Measurements from ENCODE around the gene CALCR. TPM values are rescaled to one million over a fixed set of nuclear protein-coding genes. Genes with fewer than 3 reads are reported as not detected.
"Not testable (repeated sequence)": the region's sequence is repeated elsewhere in the genome, so short reads cannot be mapped to it uniquely, and the experiment has no call there.

Gene CALCR
- total RNA-seq, 2 experiments from 2014 or later = not detected

GRCh38 chr7:93547716-93548115 lies 26.8 kb downstream of the CALCR start:
- POLR2A ChIA-PET = no interaction called here
- Mint-ChIP-seq H3K4me3 (no peak overlapping the region), H3K27me3 (peaks cover 8% of the 10 kb centered on the region), H3K36me3 (no peaks in the 10 kb centered on the region), H3K4me1 (no peaks in the 10 kb centered on the region), H3K27ac (no peak overlapping the region), H3K9me3 (no peaks in the 10 kb centered on the region)
- DNase-seq (no peak), ATAC-seq (ENCODE audit: low read depth) (no peak)

- Mint-ChIP-seq H3K27me3 (peaks cover 4% of the 10 kb centered on the region), H3K4me3 (no peak overlapping the region), H3K9me3 (no peaks in the 10 kb centered on the region), H3K4me1 (no peaks in the 10 kb centered on the region), H3K27ac (no peak overlapping the region), H3K36me3 (no peaks in the 10 kb centered on the region)
- DNase-seq (no peak), ATAC-seq (ENCODE audit: low read depth) (no peak)
- POLR2A ChIA-PET = no interaction called here
These were observed 29.8 kb downstream of the CALCR start for GRCh38 chr7:93544691-93545090.

GRCh38 chr7:93538061-93538460 lies 36.5 kb downstream of the CALCR start:
- Mint-ChIP-seq H3K36me3 (no peaks in the 10 kb centered on the region), H3K27me3 (no peaks in the 10 kb centered on the region), H3K4me1 (no peaks in the 10 kb centered on the region), H3K27ac (no peak overlapping the region), H3K9me3 (no peaks in the 10 kb centered on the region), H3K4me3 (no peak overlapping the region)
- DNase-seq (no peak), ATAC-seq (ENCODE audit: low read depth) (no peak)
- POLR2A ChIA-PET = no interaction called here

DNA sequence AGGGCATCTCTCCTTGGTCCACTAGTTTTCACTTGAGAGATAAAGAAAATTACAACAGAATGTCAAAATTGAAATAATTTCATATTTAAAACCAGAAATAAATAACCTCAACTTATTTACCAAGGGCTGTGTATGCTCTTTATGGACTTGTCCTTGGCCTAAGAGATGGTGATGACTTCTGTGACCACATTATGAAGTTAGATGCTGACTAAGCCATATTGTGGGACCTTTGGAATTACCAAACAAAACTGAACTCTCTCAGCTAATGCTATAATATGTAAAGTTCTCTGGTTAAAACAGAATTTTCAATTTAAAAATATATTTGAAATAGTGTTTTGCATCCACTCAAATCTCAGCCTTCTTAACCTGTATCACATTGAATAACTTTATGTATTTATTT lies 38.9 kb downstream of the CALCR start:
- Mint-ChIP-seq H3K9me3 (no peaks in the 10 kb centered on the region), H3K4me1 (no peaks in the 10 kb centered on the region), H3K36me3 (no peaks in the 10 kb centered on the region), H3K4me3 (no peak overlapping the region), H3K27me3 (no peaks in the 10 kb centered on the region), H3K27ac (no peak overlapping the region)
- no peak for ATAC-seq (ENCODE audit: low read depth)
- no peak for DNase-seq
- POLR2A ChIA-PET = no interaction called here

DNA sequence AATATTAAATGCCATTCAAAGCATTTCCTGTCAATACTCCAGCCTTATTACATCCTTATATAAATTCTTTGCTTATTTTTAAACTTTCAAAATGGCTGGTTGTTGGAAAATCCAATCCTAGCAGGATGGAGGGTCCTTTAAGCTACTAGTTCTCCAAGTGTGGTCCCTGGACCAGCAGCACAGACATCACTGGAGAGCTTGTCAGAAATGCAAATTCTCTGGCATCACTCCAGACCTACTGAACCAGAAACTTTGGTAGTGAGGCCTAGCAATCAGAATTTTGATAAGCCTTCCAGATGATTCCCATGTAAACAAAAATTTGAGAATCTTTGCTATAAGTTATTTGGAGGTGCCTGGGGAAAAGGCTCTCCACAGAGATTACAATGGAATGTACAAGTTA lies 43.8 kb downstream of the CALCR start:
- Mint-ChIP-seq H3K27me3 (no peaks in the 10 kb centered on the region), H3K36me3 (no peaks in the 10 kb centered on the region), H3K9me3 (no peaks in the 10 kb centered on the region), H3K4me1 (no peaks in the 10 kb centered on the region), H3K4me3 (no peak overlapping the region), H3K27ac (no peak overlapping the region)
- ATAC-seq (ENCODE audit: low read depth) (no peak), DNase-seq (no peak)
- POLR2A ChIA-PET = no interaction called here

GRCh38 chr7:93516834-93517233 lies 57.7 kb downstream of the CALCR start:
- Mint-ChIP-seq H3K36me3 (no peaks in the 10 kb centered on the region), H3K9me3 (no peaks in the 10 kb centered on the region), H3K4me3 (no peak overlapping the region), H3K27ac (no peak overlapping the region), H3K27me3 (peaks cover 3% of the 10 kb centered on the region), H3K4me1 (no peaks in the 10 kb centered on the region)
- POLR2A ChIA-PET = no interaction called here
- ATAC-seq (ENCODE audit: low read depth) (no peak), DNase-seq (no peak)

GRCh38 chr7:93515144-93515543 lies 59.4 kb downstream of the CALCR start:
- no peak for ATAC-seq (ENCODE audit: low read depth)
- Mint-ChIP-seq H3K4me3 (no peak overlapping the region), H3K9me3 (no peaks in the 10 kb centered on the region), H3K4me1 (no peaks in the 10 kb centered on the region), H3K27me3 (peaks cover 3% of the 10 kb centered on the region), H3K27ac (no peak overlapping the region), H3K36me3 (no peaks in the 10 kb centered on the region)
- no peak for DNase-seq
- POLR2A ChIA-PET = no interaction called here

DNA sequence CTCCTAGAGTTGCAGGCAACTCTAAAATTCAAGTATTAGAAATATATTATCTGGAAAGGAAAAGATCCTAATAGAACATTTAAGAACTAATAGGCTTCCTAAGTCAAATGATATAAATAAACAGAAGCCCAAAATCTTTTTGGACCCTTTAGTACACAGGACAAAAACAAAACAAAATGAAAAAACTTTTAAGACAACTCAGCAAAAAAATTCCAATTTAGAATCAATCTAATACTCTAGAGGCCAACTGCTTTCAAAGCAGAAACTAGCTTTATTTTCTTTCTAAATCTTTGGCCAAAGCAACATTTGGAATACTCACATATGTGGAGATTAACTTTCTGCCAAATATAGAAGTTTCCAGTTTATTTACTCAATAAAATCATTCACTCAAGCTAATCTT lies 65.2 kb downstream of the CALCR start:
- no peaks in the 10 kb centered on the region for H3K36me3 Mint-ChIP-seq
- ATAC-seq (ENCODE audit: low read depth) (no peak), DNase-seq (no peak)
- H3K27me3 Mint-ChIP-seq = no peaks in the 10 kb centered on the region
- no peak overlapping the region for H3K4me3 Mint-ChIP-seq
- H3K27ac Mint-ChIP-seq = no peak overlapping the region
- H3K4me1 Mint-ChIP-seq = no peaks in the 10 kb centered on the region
- H3K9me3 Mint-ChIP-seq = no peaks in the 10 kb centered on the region
- POLR2A ChIA-PET = no interaction called here

GRCh38 chr7:93503088-93503487 lies 71.4 kb downstream of the CALCR start:
- H3K36me3 Mint-ChIP-seq = no peaks in the 10 kb centered on the region
- no peaks in the 10 kb centered on the region for H3K27me3 Mint-ChIP-seq
- H3K4me1 Mint-ChIP-seq = no peaks in the 10 kb centered on the region
- no peak for ATAC-seq (ENCODE audit: low read depth)
- no peak overlapping the region for H3K4me3 Mint-ChIP-seq
- no peak for DNase-seq
- POLR2A ChIA-PET = no interaction called here
- no peak overlapping the region for H3K27ac Mint-ChIP-seq
- no peaks in the 10 kb centered on the region for H3K9me3 Mint-ChIP-seq

GRCh38 chr7:93491860-93492259 lies 82.7 kb downstream of the CALCR start:
- H3K4me1 Mint-ChIP-seq; ATAC-seq (ENCODE audit: low read depth); POLR2A ChIA-PET; H3K9me3 Mint-ChIP-seq; H3K27me3 Mint-ChIP-seq; DNase-seq; H3K36me3 Mint-ChIP-seq; H3K4me3 Mint-ChIP-seq; H3K27ac Mint-ChIP-seq: not testable (repeated sequence)

DNA sequence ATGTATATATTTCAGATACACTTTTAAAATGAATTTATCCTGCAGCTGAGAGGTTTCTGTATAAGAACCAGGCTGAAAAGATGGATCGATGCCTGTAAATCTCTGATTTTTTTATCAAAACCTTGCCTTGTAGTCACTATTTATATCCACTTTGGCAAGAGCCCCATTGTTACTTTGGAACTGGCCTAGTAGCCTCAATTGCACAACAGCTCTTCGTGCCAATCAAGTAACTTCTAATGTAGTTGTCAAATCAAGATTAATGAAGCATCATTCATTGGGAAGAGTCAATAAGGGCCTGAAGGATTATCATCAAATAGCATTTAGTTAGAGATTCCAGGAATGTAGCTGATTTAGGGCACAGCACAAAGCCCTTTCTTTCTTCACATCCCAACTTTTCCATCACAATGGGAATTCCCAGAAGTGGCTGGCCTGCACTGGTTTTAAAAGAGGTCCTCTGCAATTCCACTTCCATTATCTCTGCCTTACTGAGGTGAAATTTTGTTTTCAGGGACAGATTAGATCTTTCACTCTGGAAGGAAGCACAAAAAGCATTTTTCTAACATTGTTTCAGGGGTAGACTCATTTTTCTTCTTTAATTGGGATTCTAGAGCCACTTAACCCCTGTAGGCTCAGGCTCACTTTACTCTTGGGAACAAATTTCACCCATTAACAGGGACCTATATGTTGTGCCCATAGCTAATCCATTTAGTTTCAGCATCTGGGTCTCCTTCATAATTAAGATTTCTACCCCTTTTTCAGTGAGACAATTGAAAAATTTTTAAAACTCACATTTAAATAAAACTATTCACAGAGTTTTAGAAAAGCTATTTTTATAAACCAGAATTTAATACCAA lies 97.8 kb downstream of the CALCR start:
- H3K27ac Mint-ChIP-seq = no peak overlapping the region
- H3K4me1 Mint-ChIP-seq = no peaks in the 10 kb centered on the region
- no peaks in the 10 kb centered on the region for H3K36me3 Mint-ChIP-seq
- H3K9me3 Mint-ChIP-seq = no peaks in the 10 kb centered on the region
- no peak overlapping the region for H3K4me3 Mint-ChIP-seq
- POLR2A ChIA-PET = no interaction called here
- H3K27me3 Mint-ChIP-seq = peaks cover 2% of the 10 kb centered on the region
- ATAC-seq (ENCODE audit: low read depth) (no peak), DNase-seq (no peak)

DNA sequence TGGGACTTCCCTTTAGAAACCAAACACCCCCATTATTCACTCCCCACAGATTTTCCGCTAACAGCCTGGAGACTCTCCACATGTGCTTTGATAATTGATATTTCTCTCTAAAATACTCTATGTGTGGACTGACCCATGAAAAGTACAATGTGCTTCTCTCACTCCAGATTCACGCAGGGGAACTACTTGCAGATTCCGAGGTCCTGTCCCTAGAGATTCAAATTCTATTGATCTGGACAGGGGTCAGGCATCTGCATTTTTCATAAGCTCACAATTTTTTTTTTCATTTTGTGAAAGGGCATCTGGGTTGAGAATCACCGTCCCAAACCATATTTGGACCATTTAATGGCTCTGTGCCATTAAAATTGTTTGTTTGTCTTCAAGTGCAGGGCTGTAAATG lies 98.7 kb downstream of the CALCR start:
- ATAC-seq (ENCODE audit: low read depth) (no peak), DNase-seq (no peak)
- no peak overlapping the region for H3K27ac Mint-ChIP-seq
- no peaks in the 10 kb centered on the region for H3K9me3 Mint-ChIP-seq
- H3K27me3 Mint-ChIP-seq = peaks cover 2% of the 10 kb centered on the region
- POLR2A ChIA-PET = no interaction called here
- H3K4me1 Mint-ChIP-seq = no peaks in the 10 kb centered on the region
- no peak overlapping the region for H3K4me3 Mint-ChIP-seq
- no peaks in the 10 kb centered on the region for H3K36me3 Mint-ChIP-seq

DNA sequence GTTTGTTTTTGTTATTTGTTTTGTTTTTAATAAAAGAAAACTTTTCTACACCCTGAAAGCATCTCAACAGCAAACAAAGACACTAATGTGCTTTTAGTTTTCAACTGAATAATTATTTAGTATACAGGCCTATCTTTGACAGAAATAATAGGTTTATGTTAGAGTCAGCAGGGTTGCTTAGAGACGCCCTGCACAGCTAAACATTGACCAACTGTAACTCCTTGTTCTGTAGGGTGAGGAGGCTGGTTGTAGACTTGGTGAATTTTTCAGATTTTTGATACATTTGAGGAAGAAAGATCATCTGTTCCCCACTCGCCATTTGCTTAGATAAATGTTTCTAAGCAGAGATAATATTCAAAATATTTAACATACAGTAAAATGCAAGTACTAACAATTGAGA lies 103.1 kb downstream of the CALCR start:
- Mint-ChIP-seq H3K36me3 (no peaks in the 10 kb centered on the region), H3K4me1 (no peaks in the 10 kb centered on the region), H3K9me3 (no peaks in the 10 kb centered on the region), H3K27me3 (no peaks in the 10 kb centered on the region), H3K27ac (no peak overlapping the region), H3K4me3 (no peak overlapping the region)
- no peak for DNase-seq
- no peak for ATAC-seq (ENCODE audit: low read depth)
- POLR2A ChIA-PET = no interaction called here

- DNase-seq (no peak), ATAC-seq (ENCODE audit: low read depth) (no peak)
- H3K4me1 Mint-ChIP-seq = no peaks in the 10 kb centered on the region
- H3K27me3 Mint-ChIP-seq = no peaks in the 10 kb centered on the region
- no peak overlapping the region for H3K27ac Mint-ChIP-seq
- no peaks in the 10 kb centered on the region for H3K9me3 Mint-ChIP-seq
- H3K4me3 Mint-ChIP-seq = no peak overlapping the region
- no peaks in the 10 kb centered on the region for H3K36me3 Mint-ChIP-seq
- POLR2A ChIA-PET = no interaction called here
These were observed 110.8 kb downstream of the CALCR start for GRCh38 chr7:93463764-93464163.

DNA sequence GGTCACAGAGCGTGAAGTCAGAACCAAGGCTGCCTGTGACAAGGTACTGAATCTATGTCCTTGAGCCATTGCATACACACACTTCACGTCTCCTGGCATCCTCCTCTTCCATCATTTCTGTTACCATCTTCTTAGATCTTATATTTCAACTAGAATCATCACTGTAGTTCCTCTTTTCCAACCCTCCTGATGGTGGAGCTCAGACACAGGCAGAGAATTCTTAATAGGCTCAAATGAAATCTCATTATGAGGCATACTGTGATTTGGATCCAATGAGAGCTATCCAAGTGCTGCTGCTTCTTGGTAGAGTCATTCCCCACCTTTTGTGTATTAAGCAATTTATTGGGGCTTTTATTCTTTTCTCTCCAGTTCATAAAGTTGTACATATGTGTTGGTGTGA lies 113.2 kb downstream of the CALCR start:
- H3K27ac Mint-ChIP-seq = no peak overlapping the region
- no peaks in the 10 kb centered on the region for H3K9me3 Mint-ChIP-seq
- H3K4me1 Mint-ChIP-seq = no peaks in the 10 kb centered on the region
- POLR2A ChIA-PET = no interaction called here
- no peak overlapping the region for H3K4me3 Mint-ChIP-seq
- DNase-seq (no peak), ATAC-seq (ENCODE audit: low read depth) (no peak)
- H3K36me3 Mint-ChIP-seq = no peaks in the 10 kb centered on the region
- no peaks in the 10 kb centered on the region for H3K27me3 Mint-ChIP-seq
